ENCODE measurements around the gene TERT. TPM values are rescaled to one million over a fixed set of nuclear protein-coding genes. Genes with fewer than 3 reads are reported as not detected.
A peak's percentile ranks its signal among the peaks of the same experiment; 100 is the strongest.

The TERT gene
- total RNA-seq, 4 donors from 2014 or later = not detected

DNA sequence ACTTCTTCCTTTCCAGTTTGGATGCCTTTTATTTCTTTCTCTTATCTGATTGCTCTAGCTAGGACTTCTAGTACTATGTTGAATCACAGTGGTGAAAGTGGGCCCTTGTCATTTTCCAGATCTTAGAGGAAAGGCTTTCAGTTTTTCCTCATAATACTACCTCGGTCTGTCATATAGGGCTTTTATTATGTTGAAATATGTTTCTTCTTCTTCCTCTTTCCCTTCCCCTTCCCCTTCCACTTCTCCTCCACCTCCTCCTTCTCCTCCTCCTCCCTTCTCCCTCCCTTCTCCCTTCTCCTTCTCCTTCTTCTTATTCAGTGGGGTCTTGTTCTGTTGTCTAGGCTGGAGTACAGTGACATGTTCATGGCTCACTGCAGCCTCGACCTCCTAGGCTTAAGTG, 9.2 kb upstream of the TERT start:
- H3K4me3 ChIP-seq = no peak overlapping the region
- no peak for DNase-seq (ENCODE audit: low spot score in 2 of 2)
- no peaks in the 10 kb centered on the region for H3K36me3 ChIP-seq
- TF ChIP-seq, protein P1, sequence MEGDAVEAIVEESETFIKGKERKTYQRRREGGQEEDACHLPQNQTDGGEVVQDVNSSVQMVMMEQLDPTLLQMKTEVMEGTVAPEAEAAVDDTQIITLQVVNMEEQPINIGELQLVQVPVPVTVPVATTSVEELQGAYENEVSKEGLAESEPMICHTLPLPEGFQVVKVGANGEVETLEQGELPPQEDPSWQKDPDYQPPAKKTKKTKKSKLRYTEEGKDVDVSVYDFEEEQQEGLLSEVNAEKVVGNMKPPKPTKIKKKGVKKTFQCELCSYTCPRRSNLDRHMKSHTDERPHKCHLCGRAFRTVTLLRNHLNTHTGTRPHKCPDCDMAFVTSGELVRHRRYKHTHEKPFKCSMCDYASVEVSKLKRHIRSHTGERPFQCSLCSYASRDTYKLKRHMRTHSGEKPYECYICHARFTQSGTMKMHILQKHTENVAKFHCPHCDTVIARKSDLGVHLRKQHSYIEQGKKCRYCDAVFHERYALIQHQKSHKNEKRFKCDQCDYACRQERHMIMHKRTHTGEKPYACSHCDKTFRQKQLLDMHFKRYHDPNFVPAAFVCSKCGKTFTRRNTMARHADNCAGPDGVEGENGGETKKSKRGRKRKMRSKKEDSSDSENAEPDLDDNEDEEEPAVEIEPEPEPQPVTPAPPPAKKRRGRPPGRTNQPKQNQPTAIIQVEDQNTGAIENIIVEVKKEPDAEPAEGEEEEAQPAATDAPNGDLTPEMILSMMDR (IDR thresholded peaks at IDR 0.05) = no peak
- no peak overlapping the region for H3K27ac ChIP-seq
- WGBS = 68% methylated on average over 2 of the region's 2 CpGs
- H3K27me3 ChIP-seq = peaks cover 3% of the 10 kb centered on the region
- no peaks in the 10 kb centered on the region for H3K9me3 ChIP-seq
- H3K4me1 ChIP-seq = no peaks in the 10 kb centered on the region

DNA sequence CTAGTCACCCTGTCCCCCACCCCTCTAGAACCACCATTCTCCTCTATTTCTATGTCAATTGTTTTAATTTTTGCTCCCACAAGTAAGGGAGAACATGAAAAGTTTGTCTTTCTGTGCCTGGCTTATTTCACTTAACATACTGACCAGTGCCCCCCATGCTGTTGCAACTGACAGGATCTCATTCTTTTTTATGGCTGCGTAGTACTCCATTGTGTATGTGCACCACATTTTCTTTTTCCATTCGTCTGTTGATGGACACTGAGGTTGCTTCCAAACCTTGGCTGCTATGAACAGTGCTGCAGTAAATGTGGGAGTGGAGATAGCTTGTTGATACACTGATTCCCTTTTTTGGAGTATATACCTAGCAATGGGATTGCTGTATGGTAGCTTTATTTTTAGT, 7.4 kb upstream of the TERT start:
- H3K4me3 ChIP-seq = no peak overlapping the region
- no peaks in the 10 kb centered on the region for H3K4me1 ChIP-seq
- DNase-seq (ENCODE audit: low spot score in 2 of 2) = no peak
- no peaks in the 10 kb centered on the region for H3K36me3 ChIP-seq
- peaks cover 8% of the 10 kb centered on the region for H3K27me3 ChIP-seq
- TF ChIP-seq EP300 (IDR thresholded peaks at IDR 0.05) = no peak
- no peak for TF ChIP-seq POLR2AphosphoS5 (IDR thresholded peaks at IDR 0.05)
- no peak for TF ChIP-seq POLR2A (IDR thresholded peaks at IDR 0.05)
- TF ChIP-seq, protein P1 (IDR thresholded peaks at IDR 0.05) = no peak
- no peak overlapping the region for H3K27ac ChIP-seq
- 86% methylated on average over 2 of the region's 2 CpGs for WGBS
- no peaks in the 10 kb centered on the region for H3K9me3 ChIP-seq

DNA sequence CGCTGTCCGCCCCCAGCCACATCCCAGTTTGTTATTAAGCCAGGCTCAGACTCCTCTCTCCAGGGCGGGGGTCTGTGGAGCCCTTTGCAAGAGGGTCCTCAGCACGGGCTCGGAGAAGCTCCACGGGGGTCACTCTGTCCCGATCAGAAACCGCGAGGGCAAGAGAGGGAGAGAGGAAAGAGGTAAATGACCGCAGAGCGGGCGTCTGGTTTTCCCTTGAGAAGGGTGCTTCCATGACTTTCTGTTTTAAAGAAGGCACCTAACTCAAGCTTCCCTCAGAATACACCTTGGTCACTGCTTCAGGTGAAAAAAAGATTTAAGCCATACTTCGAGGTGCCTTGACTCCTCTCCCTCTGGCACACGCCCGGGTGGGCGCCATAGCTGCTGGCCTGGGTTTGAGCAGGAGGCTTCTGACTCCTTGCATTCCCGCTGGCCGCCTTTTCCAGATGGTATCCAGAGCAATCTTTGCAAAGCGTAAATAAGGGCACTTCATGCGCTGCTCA, 5.8 kb upstream of the TERT start:
- H3K4me1 ChIP-seq = no peaks in the 10 kb centered on the region
- 87% methylated on average over 20 of the region's 20 CpGs for WGBS
- TF ChIP-seq POLR2AphosphoS5 (IDR thresholded peaks at IDR 0.05) (no peak), EP300 (IDR thresholded peaks at IDR 0.05) (no peak), POLR2A (IDR thresholded peaks at IDR 0.05) (no peak)
- TF ChIP-seq, protein P1 (IDR thresholded peaks at IDR 0.05) = no peak
- H3K4me3 ChIP-seq = no peak overlapping the region
- H3K36me3 ChIP-seq = no peaks in the 10 kb centered on the region
- no peaks in the 10 kb centered on the region for H3K9me3 ChIP-seq
- DNase-seq (ENCODE audit: low spot score in 2 of 2) = peak; percentile 45 to 56
- H3K27me3 ChIP-seq = peaks cover 13% of the 10 kb centered on the region
- H3K27ac ChIP-seq = no peak overlapping the region

DNA sequence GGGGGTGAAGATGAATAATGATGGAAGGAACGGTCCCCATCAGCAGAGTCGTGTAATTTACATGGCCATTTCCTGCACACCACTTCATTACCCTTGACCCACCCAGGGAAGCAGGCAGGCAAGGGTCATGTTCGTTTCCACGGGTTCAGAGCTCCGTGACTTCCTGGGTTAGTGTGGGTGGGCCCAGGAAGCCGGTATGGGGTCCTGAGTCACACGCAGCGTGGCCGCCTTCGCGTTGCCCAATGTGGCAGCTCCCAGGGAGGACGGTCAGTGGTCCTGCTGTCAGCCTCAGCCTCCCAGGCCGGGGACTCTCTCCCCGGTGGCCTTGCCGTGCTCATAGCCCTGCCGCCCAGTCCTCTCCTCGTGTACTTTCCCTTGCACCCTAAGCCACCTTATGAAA, 5.1 kb upstream of the TERT start:
- Histone ChIP-seq H3K36me3 (no peaks in the 10 kb centered on the region), H3K4me3 (no peak overlapping the region), H3K27ac (no peak overlapping the region), H3K4me1 (peaks cover 5% of the 10 kb centered on the region), H3K9me3 (no peaks in the 10 kb centered on the region), H3K27me3 (peaks cover 19% of the 10 kb centered on the region)
- 89% methylated on average over 11 of the region's 17 CpGs for WGBS
- TF ChIP-seq EP300 (IDR thresholded peaks at IDR 0.05) (no peak), POLR2A (IDR thresholded peaks at IDR 0.05) (no peak), POLR2AphosphoS5 (IDR thresholded peaks at IDR 0.05) (no peak)
- TF ChIP-seq, protein P1 (IDR thresholded peaks at IDR 0.05) = no peak
- peak; percentile 54 to 74 for DNase-seq (ENCODE audit: low spot score in 2 of 2)

DNA sequence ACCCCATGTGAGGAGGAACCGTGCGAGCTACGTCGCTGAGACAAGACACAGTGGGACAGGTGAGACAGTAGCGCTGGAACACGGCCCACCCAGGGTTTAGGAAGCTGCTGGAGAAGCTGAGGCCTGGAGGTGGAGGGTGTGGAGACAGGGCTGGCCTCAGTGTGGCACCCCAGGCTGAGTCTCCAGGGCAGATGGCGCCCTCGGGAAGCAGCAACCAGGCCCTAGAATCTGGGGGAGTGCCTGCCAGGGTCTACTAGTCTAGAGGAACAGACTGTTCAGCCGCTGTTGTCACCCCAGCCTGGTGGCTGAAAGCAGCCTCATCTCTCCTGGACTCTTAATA, 4.6 kb upstream of the TERT start:
- Histone ChIP-seq H3K27me3 (peaks cover 24% of the 10 kb centered on the region), H3K36me3 (no peaks in the 10 kb centered on the region), H3K4me3 (no peak overlapping the region), H3K4me1 (peaks cover 10% of the 10 kb centered on the region), H3K9me3 (no peaks in the 10 kb centered on the region), H3K27ac (no peak overlapping the region)
- TF ChIP-seq, protein P1 (IDR thresholded peaks at IDR 0.05) = no peak
- TF ChIP-seq POLR2A (IDR thresholded peaks at IDR 0.05) (no peak), EP300 (IDR thresholded peaks at IDR 0.05) (no peak), POLR2AphosphoS5 (IDR thresholded peaks at IDR 0.05) (no peak)
- DNase-seq (ENCODE audit: low spot score in 2 of 2) = peak; percentile 52 to 77
- 92% methylated on average over 8 of the region's 9 CpGs for WGBS
